ELF-1 (cell line): Measurements from ENCODE around the gene ITGA1.
"Not testable (repeated sequence)": the region's sequence is repeated elsewhere in the genome, so short reads cannot be mapped to it uniquely, and the experiment has no call there.

ENCODE experiments used
- DNase-seq: peaks from one replicate; pipeline ENCODE4 v3.0.0-alpha.2; 2016; ENCODE audit warnings: low read depth, low spot score

The ITGA1 gene

GRCh38 chr5:52829664-52830063, 41.9 kb downstream of the ITGA1 start:
- no peak for DNase-seq

- DNase-seq = no peak
These were observed 42.9 kb downstream of the ITGA1 start for GRCh38 chr5:52830650-52831049.

- no peak for DNase-seq
These were observed 44.2 kb downstream of the ITGA1 start for GRCh38 chr5:52831786-52832511.

- no peak for DNase-seq
These were observed 46.6 kb downstream of the ITGA1 start for GRCh38 chr5:52834320-52834719.

- no peak for DNase-seq
These were observed 49.4 kb downstream of the ITGA1 start for GRCh38 chr5:52837068-52837467.

GRCh38 chr5:52837591-52838001, 49.9 kb downstream of the ITGA1 start:
- no peak for DNase-seq

- no peak for DNase-seq
These were observed 50.8 kb downstream of the ITGA1 start for GRCh38 chr5:52838326-52839015.

- DNase-seq = no peak
These were observed 51.6 kb downstream of the ITGA1 start for GRCh38 chr5:52839285-52839684.

- DNase-seq = no peak
These were observed 52.7 kb downstream of the ITGA1 start for GRCh38 chr5:52840277-52841050.

GRCh38 chr5:52841114-52841513, 53.4 kb downstream of the ITGA1 start:
- DNase-seq = no peak

GRCh38 chr5:52842111-52842510, 54.4 kb downstream of the ITGA1 start:
- no peak for DNase-seq

- no peak for DNase-seq
These were observed 57.2 kb downstream of the ITGA1 start for GRCh38 chr5:52844885-52845284.

- no peak for DNase-seq
These were observed 58.6 kb downstream of the ITGA1 start for GRCh38 chr5:52846182-52846842.

- DNase-seq = not testable (repeated sequence)
These were observed 61.0 kb downstream of the ITGA1 start for GRCh38 chr5:52848688-52849087.

- no peak for DNase-seq
These were observed 61.8 kb downstream of the ITGA1 start for GRCh38 chr5:52849544-52849943.

GRCh38 chr5:52853650-52854049, 65.9 kb downstream of the ITGA1 start:
- DNase-seq = no peak

GRCh38 chr5:52854301-52854700, 66.6 kb downstream of the ITGA1 start:
- DNase-seq = no peak

GRCh38 chr5:52854949-52855348, 67.2 kb downstream of the ITGA1 start:
- DNase-seq = no peak

GRCh38 chr5:52856564-52856963, 68.8 kb downstream of the ITGA1 start:
- DNase-seq = no peak

- no peak for DNase-seq
These were observed 71.9 kb downstream of the ITGA1 start for GRCh38 chr5:52859628-52860027.

GRCh38 chr5:52861368-52861767, 73.7 kb downstream of the ITGA1 start:
- no peak for DNase-seq

- DNase-seq = no peak
These were observed 76.1 kb downstream of the ITGA1 start for GRCh38 chr5:52863715-52864290.
